BJ (cell line): Measurements from ENCODE around the gene RNF121. TPM values are rescaled to one million over a fixed set of nuclear protein-coding genes. Genes with fewer than 3 reads are reported as not detected.
"Not testable (repeated sequence)": the region's sequence is repeated elsewhere in the genome, so short reads cannot be mapped to it uniquely, and the experiment has no call there.

ENCODE experiments used
- CTCF ChIA-PET: fragments of 350-600 bp; formaldehyde crosslinking; extraction: SDS; loops from one replicate; lab custom pipeline; 2021; ENCODE audit warnings: antibody characterized with exemption, inconsistent platforms; lab: Yijun Ruan, JAX
- POLR2A ChIA-PET: fragments of 300-600 bp; sonication (Branson Sonifier 250); formaldehyde crosslinking; extraction: SDS; loops from one replicate; lab custom pipeline; 2021; ENCODE audit warnings: antibody characterized with exemption; lab: Charles Lee
- DNase-seq: peaks from one replicate; pipeline ENCODE4 v3.0.0-alpha.2; 2011; ENCODE audit warnings: low read depth
- H3K27me3 ChIP-seq: 2 replicates; pipeline ENCODE4 v1.6.0; 2011; ENCODE audit warnings: low read length; ENCODE audit not compliant: control insufficient read depth, insufficient read depth
- H3K36me3 ChIP-seq: 2 replicates; pipeline ENCODE4 v1.5.1; 2011; ENCODE audit warnings: low read length; ENCODE audit not compliant: control insufficient read depth, insufficient read depth
- H3K4me3 ChIP-seq: 2 replicates; pipeline ENCODE4 v1.5.1; 2011; ENCODE audit warnings: low read depth, mild to moderate bottlenecking, control low read depth, low read length
- polyA minus RNA-seq: library from RNA; depleted of rRNA, polyadenylated mRNA; stranded (reverse); fragments of >200 nt; gene quantifications from 2 replicates; pipeline ENCODE4 v1.2.3, GENCODE V29; 2011; rRNA and poly(A)+ RNA removed
- polyA plus RNA-seq: library from polyadenylated mRNA; depleted of rRNA; stranded (reverse); fragments of >200 nt; gene quantifications from 2 replicates; pipeline ENCODE4 v1.2.3, GENCODE V29; 2011; rRNA removed
- TF ChIP-seq, protein P1 (sequence below): IDR thresholded peaks from 2 replicates; pipeline ENCODE4 v1.5.1; 2011; ENCODE audit warnings: low read depth, mild to moderate bottlenecking, control low read depth, inconsistent platforms, low read length, moderate library complexity; ENCODE audit not compliant: insufficient read depth

The RNF121 gene
- polyA plus RNA-seq, result 77.3 and 80.5 TPM in 2 replicates
- 48.8 and 63.6 TPM in 2 replicates for polyA minus RNA-seq

DNA sequence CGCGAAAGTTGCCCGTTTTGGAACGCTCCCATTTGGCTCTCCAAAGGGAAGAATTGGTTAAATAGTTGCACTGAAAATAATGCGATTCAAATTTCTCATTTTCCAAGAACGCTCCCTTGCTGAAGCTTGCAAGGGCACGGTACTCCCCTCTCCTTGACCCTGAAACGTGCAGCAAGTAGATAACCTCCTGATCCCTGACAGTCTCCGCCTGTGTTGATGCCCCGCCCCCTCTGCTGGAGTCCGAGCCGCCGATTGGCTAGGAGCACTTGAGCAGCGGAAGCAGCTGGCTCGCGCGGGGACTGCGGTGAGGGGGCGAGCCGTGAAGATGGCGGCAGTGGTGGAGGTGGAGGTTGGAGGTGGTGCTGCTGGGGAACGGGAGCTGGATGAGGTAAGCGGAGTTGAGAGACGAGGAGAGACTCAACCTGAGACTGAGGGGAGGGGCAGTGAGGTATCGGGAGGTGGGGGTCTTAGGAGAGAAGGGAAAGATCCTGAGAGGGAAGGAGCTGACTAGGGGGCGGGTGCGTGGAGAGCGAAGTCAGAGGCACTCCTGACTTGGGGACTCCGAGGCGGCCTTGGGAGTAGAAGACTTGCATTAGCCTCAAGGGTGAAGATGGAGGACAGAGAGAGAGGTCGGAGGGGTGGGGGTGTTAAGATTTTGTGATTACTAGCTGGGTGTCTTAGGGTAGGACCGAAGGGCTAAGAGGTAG lies at the start of gene RNF121:
RNF121 (plus strand) TSS at position 310 of the 707 bp plus-strand sequence; CDS start at position 326, 16 bp downstream.
- POLR2A ChIA-PET, result interaction anchor here (0.5 kb wide), 1 partner anchor 123 kb away, joined by 7 read pairs; no protein-coding TSS in a partner anchor

DNA sequence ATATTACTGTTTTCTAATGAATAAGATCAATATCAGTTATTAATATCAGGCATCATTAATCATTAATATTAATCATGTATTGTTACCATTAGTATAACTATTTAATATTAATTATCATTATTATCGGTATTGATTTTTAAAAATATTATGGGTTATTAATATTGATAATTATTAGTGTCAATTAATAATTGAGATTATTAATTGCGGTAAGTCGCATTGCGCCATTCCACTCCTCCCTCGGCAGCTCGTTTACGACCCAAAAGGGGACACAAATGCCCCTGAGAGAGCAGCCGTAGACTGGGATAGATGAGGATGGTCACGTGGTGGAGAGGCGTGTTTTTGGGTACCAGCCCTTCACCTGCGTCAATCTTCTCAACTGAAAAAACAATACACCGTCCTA lies 43.0 kb upstream of the RNF121 start:
- CTCF ChIA-PET, H3K27me3 ChIP-seq, H3K36me3 ChIP-seq, DNase-seq, H3K4me3 ChIP-seq, POLR2A ChIA-PET: not testable (repeated sequence)

More for the DNA sequence above, at the start of gene RNF121:
- DNase-seq, result peak; percentile 70
- H3K27me3 ChIP-seq, result no peaks in the 10 kb centered on the region
- H3K36me3 ChIP-seq, result no peaks in the 10 kb centered on the region
- peak within 1 kb of the TSS; percentile 88 for H3K4me3 ChIP-seq
- CTCF ChIA-PET, result interaction anchor here (1.1 to 1.7 kb wide), 3 partner anchors 15 to 162 kb away, joined by 3 to 6 read pairs (median 6); no protein-coding TSS in a partner anchor
- TF ChIP-seq, protein P1, sequence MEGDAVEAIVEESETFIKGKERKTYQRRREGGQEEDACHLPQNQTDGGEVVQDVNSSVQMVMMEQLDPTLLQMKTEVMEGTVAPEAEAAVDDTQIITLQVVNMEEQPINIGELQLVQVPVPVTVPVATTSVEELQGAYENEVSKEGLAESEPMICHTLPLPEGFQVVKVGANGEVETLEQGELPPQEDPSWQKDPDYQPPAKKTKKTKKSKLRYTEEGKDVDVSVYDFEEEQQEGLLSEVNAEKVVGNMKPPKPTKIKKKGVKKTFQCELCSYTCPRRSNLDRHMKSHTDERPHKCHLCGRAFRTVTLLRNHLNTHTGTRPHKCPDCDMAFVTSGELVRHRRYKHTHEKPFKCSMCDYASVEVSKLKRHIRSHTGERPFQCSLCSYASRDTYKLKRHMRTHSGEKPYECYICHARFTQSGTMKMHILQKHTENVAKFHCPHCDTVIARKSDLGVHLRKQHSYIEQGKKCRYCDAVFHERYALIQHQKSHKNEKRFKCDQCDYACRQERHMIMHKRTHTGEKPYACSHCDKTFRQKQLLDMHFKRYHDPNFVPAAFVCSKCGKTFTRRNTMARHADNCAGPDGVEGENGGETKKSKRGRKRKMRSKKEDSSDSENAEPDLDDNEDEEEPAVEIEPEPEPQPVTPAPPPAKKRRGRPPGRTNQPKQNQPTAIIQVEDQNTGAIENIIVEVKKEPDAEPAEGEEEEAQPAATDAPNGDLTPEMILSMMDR, result no peak

DNA sequence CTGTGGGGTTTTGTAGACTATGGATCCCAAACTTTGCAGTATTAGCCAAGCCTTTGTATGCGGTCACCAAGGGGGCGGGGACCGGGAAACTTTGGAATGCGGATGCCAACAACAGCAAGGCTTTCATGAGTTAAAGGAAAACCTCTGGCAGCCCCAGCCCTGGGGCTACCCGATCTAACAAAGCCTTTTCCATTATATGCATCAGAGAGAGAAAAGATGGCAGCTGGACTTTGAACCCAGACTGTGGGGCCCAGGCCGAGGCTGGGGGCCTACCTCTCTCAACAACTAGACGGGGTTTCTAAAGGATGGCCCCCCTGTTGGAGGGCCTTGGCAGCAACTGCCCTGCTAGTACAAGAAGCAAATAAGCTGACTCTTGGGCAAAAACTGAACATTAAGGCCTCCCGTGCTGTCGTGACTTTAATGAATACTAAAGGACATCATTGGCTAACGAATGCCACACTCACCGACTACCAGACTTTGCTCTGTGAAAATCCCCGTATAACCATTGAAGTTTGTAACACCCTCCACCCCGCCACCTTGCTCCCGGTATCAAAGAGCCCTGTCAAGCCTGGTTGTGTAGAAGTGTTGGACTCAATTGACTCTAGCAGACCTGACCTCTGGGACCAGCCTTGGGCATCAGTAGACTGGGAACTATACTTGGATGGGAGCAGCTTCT lies 40.4 kb upstream of the RNF121 start:
- H3K36me3 ChIP-seq, POLR2A ChIA-PET, H3K27me3 ChIP-seq, CTCF ChIA-PET, H3K4me3 ChIP-seq, DNase-seq: not testable (repeated sequence)

DNA sequence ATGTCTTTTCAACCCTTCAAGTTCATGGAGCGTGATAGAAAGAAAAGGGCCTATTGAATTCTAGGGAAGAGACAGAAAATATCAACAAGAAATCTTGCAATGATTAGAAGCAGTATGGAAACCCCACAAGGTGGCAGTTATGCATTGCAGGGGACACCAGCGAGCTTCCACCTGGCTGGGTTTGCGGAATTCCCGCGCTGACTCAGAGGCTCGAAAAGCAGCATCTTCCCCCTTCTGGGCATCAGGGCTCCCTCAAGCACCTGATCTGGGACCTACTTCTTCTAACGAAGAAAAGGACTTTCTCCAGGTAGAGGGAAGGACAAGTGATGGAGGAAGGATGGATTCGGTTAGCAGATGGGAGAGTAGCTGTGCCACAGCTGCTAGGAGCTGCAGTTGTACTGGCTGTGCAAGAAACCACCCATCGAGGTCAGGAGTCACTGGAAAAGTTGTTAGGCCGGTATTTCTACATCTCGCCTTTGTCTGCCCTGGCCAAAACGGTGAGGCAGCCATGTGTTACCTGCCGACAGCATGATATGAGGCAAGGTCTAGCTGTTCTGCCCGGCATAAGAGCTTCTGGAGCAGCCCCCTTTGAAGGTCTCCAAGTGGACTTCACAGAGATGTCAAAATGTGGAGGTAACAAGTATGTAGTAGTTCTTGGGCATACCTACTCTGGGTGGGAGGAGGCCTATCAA lies 39.5 kb upstream of the RNF121 start:
- H3K4me3 ChIP-seq, H3K36me3 ChIP-seq, CTCF ChIA-PET, H3K27me3 ChIP-seq, POLR2A ChIA-PET, DNase-seq: not testable (repeated sequence)

DNA sequence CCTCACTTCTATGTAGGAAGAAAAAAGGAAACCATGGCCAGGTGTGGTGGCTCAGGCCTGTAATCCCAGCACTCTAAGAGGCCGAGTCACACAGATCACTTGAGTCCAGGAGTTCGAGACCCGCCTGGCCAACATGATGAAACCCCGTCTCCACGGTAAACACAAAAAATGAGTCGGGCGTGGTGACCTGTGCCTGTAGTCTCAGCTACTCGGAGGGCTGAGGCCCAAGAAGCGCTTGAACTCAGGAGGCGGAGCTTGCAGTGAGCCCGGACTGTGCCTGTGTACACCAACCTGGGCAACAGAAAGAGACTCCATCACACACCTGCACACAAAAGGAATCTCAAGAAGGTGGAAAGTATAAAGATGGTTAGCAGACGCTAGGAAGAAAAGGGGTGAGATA lies 32.9 kb upstream of the RNF121 start:
- Histone ChIP-seq H3K27me3 (no peaks in the 10 kb centered on the region), H3K36me3 (no peaks in the 10 kb centered on the region), H3K4me3 (no peak overlapping the region)
- TF ChIP-seq, protein P1, result no peak
- ChIA-PET POLR2A (no interaction called here), CTCF (no interaction called here)
- DNase-seq, result no peak

DNA sequence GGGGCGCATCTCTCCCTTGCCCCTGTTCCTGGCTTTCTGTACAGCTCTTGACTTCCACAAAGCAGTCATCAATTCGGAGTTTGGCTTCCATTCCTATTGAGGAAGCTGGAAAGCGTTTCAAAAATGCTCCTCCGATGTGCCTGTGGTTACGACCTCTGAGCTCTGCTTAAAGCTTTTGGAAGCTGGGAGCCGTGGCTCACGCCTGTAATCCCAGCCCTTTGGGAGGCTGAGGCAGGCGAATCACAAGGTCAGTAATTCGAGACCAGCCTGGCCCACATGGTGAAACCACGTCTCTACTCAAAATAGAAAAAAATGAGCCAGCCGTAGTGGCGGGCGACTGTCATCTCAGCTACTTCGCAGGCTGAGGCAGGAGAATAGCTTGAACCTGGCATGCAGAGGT lies 27.7 kb upstream of the RNF121 start:
- POLR2A ChIA-PET, H3K36me3 ChIP-seq, CTCF ChIA-PET, H3K4me3 ChIP-seq, H3K27me3 ChIP-seq: not testable (repeated sequence)
- DNase-seq, result peak; percentile 64

DNA sequence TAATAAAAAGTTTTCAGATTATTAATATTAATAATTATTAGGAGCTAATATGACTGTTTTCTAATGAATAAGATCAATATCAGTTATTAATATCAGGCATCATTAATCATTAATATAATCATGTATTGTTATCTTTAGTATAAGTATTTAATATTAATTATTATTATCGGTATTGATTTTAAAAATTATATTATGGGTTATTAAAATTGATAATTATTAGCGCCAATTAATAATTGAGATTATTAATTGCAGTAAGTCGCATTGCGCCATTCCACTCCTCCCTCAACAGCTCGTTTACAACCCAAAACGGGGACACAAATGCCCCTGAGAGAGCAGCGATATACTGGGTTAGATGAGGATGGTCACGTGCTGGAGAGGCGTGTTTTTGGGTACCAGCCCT lies 20.6 kb upstream of the RNF121 start:
- CTCF ChIA-PET, result interaction anchor here (1.0 kb wide), 1 partner anchor 16 kb away, joined by 3 read pairs; no protein-coding TSS in a partner anchor
- Histone ChIP-seq H3K36me3 (no peaks in the 10 kb centered on the region), H3K27me3 (no peaks in the 10 kb centered on the region), H3K4me3 (no peak overlapping the region)
- TF ChIP-seq, protein P1, result no peak
- POLR2A ChIA-PET, result no interaction called here
- DNase-seq, result no peak

DNA sequence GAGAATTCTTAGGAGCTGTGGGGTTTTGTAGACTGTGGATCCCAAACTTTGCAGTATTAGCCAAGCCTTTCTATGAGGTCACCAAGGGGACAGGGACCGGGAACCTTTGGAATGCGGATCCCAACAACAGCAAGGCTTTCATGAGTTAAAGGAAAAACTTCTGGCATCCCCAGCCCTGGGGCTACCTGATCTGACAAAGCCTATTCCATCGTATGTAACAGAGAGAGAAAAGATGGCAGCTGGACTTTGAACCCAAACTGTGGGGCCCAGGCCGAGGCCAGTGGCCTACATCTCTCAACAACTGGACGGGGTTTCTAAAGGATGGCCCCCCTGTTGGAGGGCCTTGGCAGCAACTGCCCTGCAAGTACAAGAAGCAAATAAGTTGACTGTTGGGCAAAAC lies 18.1 kb upstream of the RNF121 start:
- H3K4me3 ChIP-seq, DNase-seq, H3K27me3 ChIP-seq, CTCF ChIA-PET, H3K36me3 ChIP-seq, POLR2A ChIA-PET: not testable (repeated sequence)
